ENCODE data around the gene RAB4B. TPM values are rescaled to one million over a fixed set of nuclear protein-coding genes. Genes with fewer than 3 reads are reported as not detected.
"Not testable (repeated sequence)": the region's sequence is repeated elsewhere in the genome, so short reads cannot be mapped to it uniquely, and the experiment has no call there.

Gene RAB4B
- total RNA-seq, 2 experiments from 2014 or later = 50.2 to 53.1 TPM

- not testable (repeated sequence) for H3K9me3 Mint-ChIP-seq (ENCODE audit: insufficient read depth)
- peak overlapping the region; percentile 45 for H3K4me3 Mint-ChIP-seq
These were observed 34.5 kb downstream of the RAB4B start for GRCh38 chr19:40812571-40812970.

GRCh38 chr19:40813182-40813581 lies 35.1 kb downstream of the RAB4B start:
- H3K27me3 Mint-ChIP-seq (ENCODE audit: low read depth) = peaks cover 21% of the 10 kb centered on the region
- H3K36me3 Mint-ChIP-seq (ENCODE audit: low read depth) = peaks cover 26% of the 10 kb centered on the region
- ChIA-PET POLR2A (no interaction called here), CTCF (no interaction called here)
- no peak overlapping the region for H3K27ac Mint-ChIP-seq
- no peak for ATAC-seq
- H3K9me3 Mint-ChIP-seq (ENCODE audit: insufficient read depth) = no peaks in the 10 kb centered on the region
- H3K4me1 Mint-ChIP-seq (ENCODE audit: low read depth) = peaks cover 39% of the 10 kb centered on the region
- no peak for DNase-seq
- no peak overlapping the region for H3K4me3 Mint-ChIP-seq

More at GRCh38 chr19:40812571-40812970, 34.5 kb downstream of the RAB4B start:
- POLR2A ChIA-PET, ATAC-seq, H3K27ac Mint-ChIP-seq, DNase-seq: not testable (repeated sequence)
- Mint-ChIP-seq H3K36me3 (ENCODE audit: low read depth) (peaks cover 32% of the 10 kb centered on the region), H3K27me3 (ENCODE audit: low read depth) (peaks cover 21% of the 10 kb centered on the region), H3K4me1 (ENCODE audit: low read depth) (peaks cover 38% of the 10 kb centered on the region)
- CTCF ChIA-PET = interaction anchor here (1.2 kb wide), 1 partner anchor 62 kb away, joined by 3 read pairs; the partner anchor contains the start of genes ACTMAP and SNRPA

GRCh38 chr19:40815223-40815622 lies 37.2 kb downstream of the RAB4B start:
- H3K36me3 Mint-ChIP-seq (ENCODE audit: low read depth) = peaks cover 6% of the 10 kb centered on the region
- ChIA-PET POLR2A (no interaction called here), CTCF (interaction anchor here (1.5 kb wide), 1 partner anchor 10 kb away, joined by 6 read pairs; no protein-coding TSS in a partner anchor)
- peaks cover 38% of the 10 kb centered on the region for H3K4me1 Mint-ChIP-seq (ENCODE audit: low read depth)
- ATAC-seq = no peak
- H3K27ac Mint-ChIP-seq = no peak overlapping the region
- H3K27me3 Mint-ChIP-seq (ENCODE audit: low read depth) = peaks cover 21% of the 10 kb centered on the region
- H3K9me3 Mint-ChIP-seq (ENCODE audit: insufficient read depth) = no peaks in the 10 kb centered on the region
- DNase-seq = no peak
- no peak overlapping the region for H3K4me3 Mint-ChIP-seq

- POLR2A ChIA-PET; H3K9me3 Mint-ChIP-seq (ENCODE audit: insufficient read depth); H3K36me3 Mint-ChIP-seq (ENCODE audit: low read depth); H3K27me3 Mint-ChIP-seq (ENCODE audit: low read depth): not testable (repeated sequence)
- peaks cover 30% of the 10 kb centered on the region for H3K4me1 Mint-ChIP-seq (ENCODE audit: low read depth)
- H3K4me3 Mint-ChIP-seq = peak overlapping the region; percentile 71
- ATAC-seq (peak; percentile 94), DNase-seq (peak; percentile 75)
- peak overlapping the region; percentile 65 for H3K27ac Mint-ChIP-seq
- CTCF ChIA-PET = interaction anchor here (0.6 to 3.1 kb wide), 18 partner anchors 11 to 326 kb away, joined by 3 to 45 read pairs (median 4); partner anchors contain the start of genes ACTMAP, COQ8B, EGLN2 and ITPKC
These were observed 40.7 kb downstream of the RAB4B start for GRCh38 chr19:40818480-40819399.

DNA sequence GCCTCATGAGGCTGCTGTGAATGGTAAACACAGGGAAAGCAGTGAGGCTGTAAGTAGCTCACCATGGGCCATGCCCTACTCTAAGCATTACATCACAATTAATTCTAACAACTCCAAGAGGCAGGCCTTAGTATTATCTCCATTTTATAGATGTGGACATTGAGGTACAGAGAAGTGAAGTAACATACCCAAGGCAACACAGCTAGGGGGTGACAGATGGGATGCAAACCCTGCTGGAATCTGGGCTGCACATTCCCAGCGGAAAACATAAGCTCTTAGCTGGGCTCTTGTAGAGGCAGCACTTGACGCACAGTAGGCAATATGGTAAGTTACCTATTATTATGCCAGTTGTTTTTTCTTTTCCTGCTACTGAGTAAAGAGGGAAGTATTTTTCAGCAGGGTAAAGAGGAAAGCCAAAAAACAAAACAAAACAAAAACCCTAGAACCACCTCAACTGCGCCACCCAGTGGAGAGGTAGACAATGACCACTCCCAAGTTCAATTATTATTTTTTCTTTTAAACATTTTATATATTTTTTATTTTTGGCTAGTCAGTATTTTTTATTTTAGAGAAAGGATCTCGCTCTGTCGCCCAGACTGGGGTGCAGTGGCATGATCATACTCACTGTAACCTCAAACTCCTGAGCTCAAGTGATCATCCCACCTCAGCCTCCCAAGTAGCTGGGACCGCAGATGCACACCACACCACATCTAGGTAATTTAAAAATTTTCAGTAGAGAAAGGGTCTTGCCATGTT lies 41.6 kb downstream of the RAB4B start:
- peak; percentile 71 for DNase-seq
- peaks cover 34% of the 10 kb centered on the region for H3K4me1 Mint-ChIP-seq (ENCODE audit: low read depth)
- CTCF ChIA-PET = interaction anchor here (0.6 to 3.1 kb wide), 18 partner anchors 12 to 325 kb away, joined by 3 to 45 read pairs (median 4); partner anchors contain the start of genes ACTMAP, COQ8B, EGLN2 and ITPKC
- POLR2A ChIA-PET; H3K4me3 Mint-ChIP-seq; H3K36me3 Mint-ChIP-seq (ENCODE audit: low read depth); H3K27ac Mint-ChIP-seq; ATAC-seq; H3K27me3 Mint-ChIP-seq (ENCODE audit: low read depth); H3K9me3 Mint-ChIP-seq (ENCODE audit: insufficient read depth): not testable (repeated sequence)

- Mint-ChIP-seq H3K4me3 (no peak overlapping the region), H3K36me3 (ENCODE audit: low read depth) (peaks cover 12% of the 10 kb centered on the region), H3K27ac (no peak overlapping the region), H3K27me3 (ENCODE audit: low read depth) (no peaks in the 10 kb centered on the region), H3K4me1 (ENCODE audit: low read depth) (peaks cover 53% of the 10 kb centered on the region), H3K9me3 (ENCODE audit: insufficient read depth) (no peaks in the 10 kb centered on the region)
- CTCF ChIA-PET = interaction anchor here (0.6 kb wide), 1 partner anchor 1355 kb away, joined by 3 read pairs; no protein-coding TSS in a partner anchor
- POLR2A ChIA-PET = no interaction called here
- no peak for ATAC-seq
- DNase-seq = no peak
These were observed 44.1 kb downstream of the RAB4B start for GRCh38 chr19:40822161-40822560.

- peaks cover 14% of the 10 kb centered on the region for H3K36me3 Mint-ChIP-seq (ENCODE audit: low read depth)
- H3K4me1 Mint-ChIP-seq (ENCODE audit: low read depth) = peaks cover 52% of the 10 kb centered on the region
- H3K4me3 Mint-ChIP-seq; POLR2A ChIA-PET; DNase-seq; H3K9me3 Mint-ChIP-seq (ENCODE audit: insufficient read depth); H3K27me3 Mint-ChIP-seq (ENCODE audit: low read depth); ATAC-seq: not testable (repeated sequence)
- H3K27ac Mint-ChIP-seq = peak overlapping the region; percentile 13
- CTCF ChIA-PET = interaction anchor here (0.6 kb wide), 1 partner anchor 1354 kb away, joined by 3 read pairs; no protein-coding TSS in a partner anchor
These were observed 44.9 kb downstream of the RAB4B start for GRCh38 chr19:40822704-40823553.

- DNase-seq; H3K27ac Mint-ChIP-seq; H3K9me3 Mint-ChIP-seq (ENCODE audit: insufficient read depth); H3K27me3 Mint-ChIP-seq (ENCODE audit: low read depth); POLR2A ChIA-PET; ATAC-seq; H3K4me3 Mint-ChIP-seq: not testable (repeated sequence)
- CTCF ChIA-PET = interaction anchor here (1.3 kb wide), 1 partner anchor 80 kb away, joined by 4 read pairs; no protein-coding TSS in a partner anchor
- Mint-ChIP-seq H3K4me1 (ENCODE audit: low read depth) (peaks cover 34% of the 10 kb centered on the region), H3K36me3 (ENCODE audit: low read depth) (peaks cover 17% of the 10 kb centered on the region)
These were observed 46.9 kb downstream of the RAB4B start for GRCh38 chr19:40824916-40825315.

- H3K9me3 Mint-ChIP-seq (ENCODE audit: insufficient read depth); CTCF ChIA-PET: not testable (repeated sequence)
- peaks cover 34% of the 10 kb centered on the region for H3K4me1 Mint-ChIP-seq (ENCODE audit: low read depth)
These were observed 47.5 kb downstream of the RAB4B start for GRCh38 chr19:40825460-40826095.

GRCh38 chr19:40826312-40826698 lies 48.3 kb downstream of the RAB4B start:
- ATAC-seq; POLR2A ChIA-PET; DNase-seq; H3K4me3 Mint-ChIP-seq; CTCF ChIA-PET; H3K9me3 Mint-ChIP-seq (ENCODE audit: insufficient read depth); H3K27me3 Mint-ChIP-seq (ENCODE audit: low read depth): not testable (repeated sequence)
- Mint-ChIP-seq H3K36me3 (ENCODE audit: low read depth) (peaks cover 17% of the 10 kb centered on the region), H3K27ac (peak overlapping the region; percentile 66), H3K4me1 (ENCODE audit: low read depth) (peaks cover 34% of the 10 kb centered on the region)

More at GRCh38 chr19:40825460-40826095, 47.5 kb downstream of the RAB4B start:
- H3K4me3 Mint-ChIP-seq; DNase-seq; H3K27me3 Mint-ChIP-seq (ENCODE audit: low read depth); ATAC-seq; POLR2A ChIA-PET; H3K27ac Mint-ChIP-seq: not testable (repeated sequence)
- peaks cover 17% of the 10 kb centered on the region for H3K36me3 Mint-ChIP-seq (ENCODE audit: low read depth)

All from activated CD8-positive, alpha-beta T cell treated with anti-CD3 and anti-CD28 coated beads, Interleukin-2, amount 10 ng/mL, durations not matched to agents 7 days and 5 days (primary cell).